SKM-1 (cell line): Measurements from ENCODE around the gene SKOR1.

ENCODE experiments used
- DNase-seq: peaks from one replicate; lab custom pipeline; 2025; ENCODE audit not compliant: unreplicated experiment; lab: John Stamatoyannopoulos, UW

Gene SKOR1

DNA sequence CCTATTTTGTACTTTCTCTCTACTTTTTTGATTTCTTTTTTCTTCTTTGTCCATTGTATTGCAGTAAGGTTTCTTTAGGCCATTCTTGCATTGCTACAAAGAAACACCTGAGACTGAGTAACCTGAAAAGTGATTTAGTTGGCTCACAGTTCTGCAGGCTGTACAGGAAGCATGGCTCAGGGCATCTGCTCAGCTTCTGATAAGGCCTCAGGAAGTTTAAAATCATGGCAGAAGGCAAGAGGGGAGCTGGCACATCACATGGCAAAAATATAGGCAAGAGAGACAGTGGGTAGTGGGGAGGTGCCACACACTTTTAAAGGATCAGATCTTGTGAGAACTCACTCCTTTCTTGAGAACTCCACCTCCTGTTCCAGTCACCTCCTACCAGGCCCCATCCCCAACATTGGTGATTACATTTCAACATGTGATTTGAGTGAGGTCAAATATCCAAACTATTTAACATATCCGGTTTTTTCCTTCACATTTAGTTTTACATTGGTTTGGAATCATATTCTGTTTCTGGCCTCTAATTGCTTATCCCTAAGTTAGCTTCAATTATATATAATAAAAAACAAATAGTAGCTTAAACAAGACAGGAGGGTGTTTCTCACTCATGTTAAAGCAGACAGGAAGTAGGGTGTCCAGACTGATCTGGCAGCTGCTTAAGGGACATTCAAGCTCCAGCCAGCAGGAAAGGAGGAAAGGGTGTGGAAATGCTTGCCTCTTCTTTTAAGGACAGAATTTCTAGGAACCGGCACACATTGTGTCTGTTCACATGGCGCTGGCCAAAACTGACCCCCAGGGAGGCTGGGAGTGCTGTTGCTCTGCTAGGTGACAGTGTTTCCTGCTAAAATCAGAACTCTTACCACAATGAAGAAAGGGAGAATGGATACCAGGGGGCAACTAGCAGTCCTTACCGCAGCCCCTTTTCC, 28.8 kb upstream of the SKOR1 start:
- DNase-seq: no peak

GRCh38 chr15:67799801-67800205, 25.5 kb upstream of the SKOR1 start:
- DNase-seq: no peak

DNA sequence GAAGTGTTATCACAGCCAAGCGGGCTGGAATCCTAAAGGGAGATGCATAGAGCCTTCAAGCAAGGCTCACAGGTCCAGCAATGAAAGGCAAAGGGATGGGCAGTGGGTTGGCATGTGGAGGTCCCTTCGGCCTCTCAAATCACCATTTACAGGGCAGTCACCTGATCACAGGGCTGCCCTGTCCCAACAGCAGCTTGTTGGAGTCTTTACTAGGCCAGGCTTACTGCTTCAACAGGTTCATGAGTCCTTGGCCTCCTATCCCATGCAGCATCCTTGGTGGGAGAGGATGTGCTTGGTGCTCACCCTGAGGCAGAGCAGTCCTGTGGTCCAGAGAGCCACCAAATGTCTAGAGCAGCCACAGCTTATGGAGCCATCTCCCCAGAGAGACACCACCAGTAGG, 24.2 kb upstream of the SKOR1 start:
- DNase-seq: no peak

DNA sequence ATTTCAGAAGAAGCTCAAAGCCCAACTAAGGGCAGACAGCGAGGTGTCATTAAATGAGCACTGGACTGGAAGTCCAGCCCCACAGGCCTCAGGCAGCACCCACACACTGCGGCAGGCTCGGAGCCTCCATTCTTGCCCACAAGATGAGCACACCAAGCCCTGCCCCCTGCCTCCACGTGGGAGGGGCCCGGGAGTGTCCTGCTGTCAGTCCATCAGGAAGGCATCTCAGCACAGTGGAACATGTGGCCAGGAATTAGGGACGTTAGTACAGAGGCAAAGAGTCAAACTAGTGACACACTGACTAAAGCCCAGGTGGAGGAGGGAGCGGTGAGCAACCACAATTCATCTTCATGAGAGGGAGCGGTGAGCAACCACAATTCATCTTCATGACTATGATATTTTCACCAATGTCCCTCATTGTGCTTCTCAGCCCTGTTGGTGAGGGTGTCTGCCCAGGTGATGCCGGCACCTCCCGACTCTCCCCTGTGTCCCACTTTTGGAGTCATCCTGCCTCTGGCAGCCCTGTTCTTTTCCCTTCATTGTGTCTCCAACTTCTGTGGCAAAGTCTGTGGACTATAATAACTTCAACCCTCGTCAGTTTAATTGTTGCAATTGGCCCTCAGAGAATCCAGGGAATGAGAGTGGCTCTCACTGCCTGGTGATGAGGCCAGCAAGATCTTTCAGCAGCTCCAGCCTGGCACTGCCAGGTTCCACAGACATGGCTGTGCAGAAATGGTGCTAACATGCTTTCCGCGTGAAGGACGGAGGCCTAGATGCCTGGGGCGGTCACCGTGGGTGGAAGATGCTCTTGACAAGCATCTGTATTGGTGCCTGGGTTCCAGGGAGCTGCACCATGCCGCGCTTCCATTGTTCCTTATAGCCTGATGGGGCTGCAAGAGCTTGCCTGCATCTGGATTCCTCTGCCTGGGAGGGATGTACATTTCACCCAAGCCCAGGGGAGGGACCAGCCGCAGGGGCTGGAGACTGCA, 23.1 kb upstream of the SKOR1 start:
- DNase-seq: no peak

DNA sequence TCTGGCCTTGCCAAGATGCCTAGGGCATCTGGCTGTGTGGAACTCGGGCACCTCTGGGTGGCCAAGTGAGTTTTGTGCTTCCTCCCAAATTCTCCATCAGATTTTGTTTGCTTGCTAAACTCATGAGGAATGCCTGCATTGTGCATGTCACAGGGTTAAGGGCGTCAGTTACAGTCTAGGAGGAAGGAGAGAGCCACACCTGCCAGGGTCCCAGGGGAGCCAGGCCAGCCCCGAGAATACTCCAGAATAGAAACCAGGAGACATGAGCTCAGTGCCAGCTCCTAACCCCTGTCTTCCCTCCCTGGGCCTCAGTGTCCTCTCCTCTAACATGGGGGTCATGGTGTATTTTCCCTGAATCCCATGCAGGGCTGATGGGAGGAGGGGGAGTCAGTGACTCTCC, 22.0 kb upstream of the SKOR1 start:
- DNase-seq: no peak

GRCh38 chr15:67803996-67804843, 21.1 kb upstream of the SKOR1 start:
- DNase-seq: no peak

DNA sequence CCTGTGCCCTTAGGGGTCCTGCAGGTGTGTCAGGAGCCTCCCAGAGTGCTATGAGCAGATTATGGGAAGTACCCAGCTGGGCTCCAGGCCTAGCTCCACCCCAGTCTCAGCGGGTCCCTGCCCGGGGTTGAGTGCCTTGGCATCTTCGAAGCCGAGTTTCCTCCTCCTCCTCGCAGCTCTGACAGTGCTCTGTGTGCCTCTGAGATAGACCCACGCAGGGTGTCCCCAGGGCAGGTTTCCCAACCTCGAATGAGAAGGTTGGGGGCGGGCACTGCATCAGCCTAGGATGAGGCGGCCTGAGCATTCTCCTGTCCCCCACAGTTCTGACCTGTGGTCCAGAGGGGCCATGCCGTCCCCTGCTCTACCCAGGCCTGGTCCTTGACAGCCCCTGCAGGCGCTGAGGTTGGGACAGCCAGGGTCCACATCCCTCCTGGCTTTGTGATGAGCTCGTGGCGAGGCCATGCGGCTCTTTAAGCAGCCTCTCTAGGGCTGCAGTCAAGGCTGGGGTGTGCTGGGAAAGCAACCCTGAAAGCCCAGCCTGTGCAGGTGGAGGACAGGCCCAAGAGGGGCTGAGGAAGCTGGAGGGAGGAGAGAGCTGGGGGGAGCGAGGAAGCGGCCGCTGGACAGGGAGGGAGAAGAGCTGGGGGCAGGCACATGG, 20.2 kb upstream of the SKOR1 start:
- no peak for DNase-seq

- no peak for DNase-seq
Measured at GRCh38 chr15:67805666-67806516, 19.4 kb upstream of the SKOR1 start.

DNA sequence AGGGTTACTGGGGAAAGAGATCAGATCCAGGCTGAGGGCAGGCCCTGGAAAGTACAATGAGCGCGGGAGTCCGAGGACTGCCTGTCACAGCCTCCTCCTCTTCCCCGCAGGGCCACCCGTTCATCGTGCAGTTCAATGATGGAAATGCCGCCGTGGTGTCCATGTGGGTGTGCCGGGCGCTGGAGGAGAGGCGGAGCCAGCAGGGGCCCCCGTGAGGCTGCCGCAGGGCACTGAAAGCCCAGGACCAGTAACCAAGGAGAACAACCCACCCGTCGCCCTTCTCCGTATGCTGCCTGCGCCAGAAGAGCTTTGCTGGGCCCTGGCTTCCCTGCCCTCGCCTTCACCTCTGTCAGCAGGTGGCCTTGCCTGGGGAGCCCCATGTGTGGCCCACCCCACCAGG, 18.8 kb upstream of the SKOR1 start:
- no peak for DNase-seq

DNA sequence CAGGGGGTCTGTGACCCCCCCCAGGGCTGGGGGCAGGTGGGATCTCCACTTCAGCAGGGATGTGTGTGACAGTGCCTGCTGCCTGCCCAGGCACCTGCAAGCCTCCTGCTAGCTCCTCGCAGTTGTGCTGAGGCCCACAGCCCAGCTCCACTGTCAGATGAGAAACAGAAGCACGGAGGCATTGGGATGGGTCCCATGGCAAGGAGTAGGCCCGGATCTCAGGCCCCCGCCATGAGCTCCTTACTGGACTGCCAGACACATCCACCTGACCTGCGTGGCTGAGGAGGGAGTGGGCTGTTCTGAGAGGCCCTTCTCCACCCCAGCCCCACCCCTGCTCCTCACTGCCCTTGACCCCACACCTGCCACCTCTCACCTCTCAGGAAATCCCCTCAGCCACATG, 18.2 kb upstream of the SKOR1 start:
- no peak for DNase-seq

DNA sequence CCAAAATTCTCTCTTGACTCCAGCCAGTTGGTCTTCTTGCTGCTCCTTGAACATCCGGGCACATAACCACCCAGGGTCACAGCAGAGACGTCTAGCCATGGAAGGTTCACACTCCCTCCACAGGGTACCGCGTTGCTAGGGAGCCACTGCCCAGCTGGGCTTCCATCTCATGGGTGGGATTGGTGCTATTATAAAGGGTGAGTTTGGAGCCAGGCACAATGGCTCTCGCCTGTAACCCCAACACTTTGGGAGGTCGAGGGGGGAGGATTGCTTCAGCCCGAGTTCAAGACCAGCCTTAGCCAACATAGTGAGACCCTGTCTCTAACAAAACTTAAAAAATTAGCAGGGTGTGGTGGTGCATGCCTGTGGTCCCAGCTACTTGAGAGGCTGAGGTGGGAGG, 17.5 kb upstream of the SKOR1 start:
- DNase-seq: no peak

- no peak for DNase-seq
Measured at GRCh38 chr15:67808821-67809220, 16.5 kb upstream of the SKOR1 start.

- no peak for DNase-seq
Measured at GRCh38 chr15:67809441-67809840, 15.9 kb upstream of the SKOR1 start.

DNA sequence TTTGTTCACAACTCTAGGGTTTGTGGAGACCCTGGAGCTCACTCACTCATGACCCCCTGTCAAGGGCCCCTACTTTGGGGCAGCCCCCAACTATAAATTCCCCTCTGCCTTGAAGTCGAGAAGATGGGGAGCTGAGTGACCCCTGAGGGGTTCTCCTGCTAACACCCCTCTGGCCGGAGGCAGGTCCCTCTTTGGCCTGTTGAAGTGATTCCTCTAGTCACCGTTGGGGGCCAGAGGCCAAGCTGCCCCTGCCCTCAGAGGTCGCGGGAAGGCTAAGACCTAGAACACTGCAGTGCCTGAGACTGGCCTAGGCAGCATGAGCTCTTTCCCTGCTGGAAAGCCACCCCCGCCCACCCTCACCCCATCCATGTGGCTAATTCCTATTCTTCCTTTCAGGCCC, 15.4 kb upstream of the SKOR1 start:
- no peak for DNase-seq

DNA sequence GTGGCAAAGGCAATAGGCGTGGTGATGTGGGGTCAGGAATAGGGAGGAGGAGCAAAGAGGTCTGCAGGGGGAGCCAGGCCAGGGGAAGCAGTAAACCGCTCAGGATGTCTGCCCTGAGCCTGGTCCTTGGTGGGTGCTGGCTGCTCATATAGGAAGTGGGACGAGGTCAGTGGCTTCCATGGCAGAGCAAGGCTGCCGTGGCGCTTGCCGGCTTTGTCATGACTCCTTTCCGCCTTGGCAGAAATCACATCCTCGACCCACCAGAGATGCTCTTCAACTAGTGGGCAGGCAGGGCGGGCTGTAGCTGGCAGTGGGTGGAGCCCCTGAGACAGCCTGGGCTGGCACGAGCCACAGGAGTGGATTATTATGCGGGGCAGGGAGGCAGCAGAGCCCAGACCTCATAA, 13.1 kb upstream of the SKOR1 start:
- DNase-seq: no peak

DNA sequence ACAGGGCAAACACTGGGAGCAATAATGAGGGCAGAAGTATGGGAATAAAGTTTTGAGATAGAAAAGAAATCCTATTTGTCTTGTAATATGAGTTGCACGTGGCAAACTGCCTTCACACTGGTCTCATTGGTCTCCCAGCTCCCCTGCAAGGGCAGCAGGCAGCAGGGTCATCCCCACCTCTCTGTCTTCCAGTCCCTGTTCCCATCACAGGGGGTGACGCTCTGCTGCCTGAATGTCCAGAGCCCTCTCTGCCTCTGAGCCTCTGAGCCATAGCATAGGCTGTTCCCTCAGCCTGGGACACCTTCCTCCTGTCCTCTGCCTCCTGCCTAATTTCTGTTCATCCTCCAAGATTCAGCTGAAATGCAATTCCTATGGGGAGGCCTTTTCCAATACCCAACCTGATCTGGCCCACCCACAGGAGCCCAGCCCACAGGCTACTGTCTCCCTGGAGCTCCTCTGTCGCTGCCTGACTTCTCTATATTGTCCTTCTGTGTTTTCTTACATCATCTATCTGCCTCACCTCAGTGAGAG, 12.1 kb upstream of the SKOR1 start:
- DNase-seq: no peak

- DNase-seq: no peak
Measured at GRCh38 chr15:67815036-67815592, 10.2 kb upstream of the SKOR1 start.

DNA sequence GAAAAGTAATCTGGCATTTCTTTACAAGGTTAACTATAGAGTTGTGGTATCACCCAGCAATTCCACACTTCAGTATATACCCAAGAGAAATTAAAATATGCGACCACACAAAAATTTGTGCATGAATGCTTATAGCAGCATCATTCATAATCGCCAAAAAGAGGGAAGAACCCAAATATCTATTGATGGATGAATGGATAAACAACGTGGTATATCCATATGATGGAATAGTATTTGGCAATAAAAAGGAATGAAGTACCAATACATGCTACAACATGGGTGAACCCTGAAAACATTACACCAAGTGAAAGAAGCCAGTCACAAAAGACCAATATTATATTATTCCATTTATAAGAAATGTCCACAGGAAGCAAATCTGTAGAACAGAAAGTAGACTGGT, 8.6 kb upstream of the SKOR1 start:
- DNase-seq: no peak

DNA sequence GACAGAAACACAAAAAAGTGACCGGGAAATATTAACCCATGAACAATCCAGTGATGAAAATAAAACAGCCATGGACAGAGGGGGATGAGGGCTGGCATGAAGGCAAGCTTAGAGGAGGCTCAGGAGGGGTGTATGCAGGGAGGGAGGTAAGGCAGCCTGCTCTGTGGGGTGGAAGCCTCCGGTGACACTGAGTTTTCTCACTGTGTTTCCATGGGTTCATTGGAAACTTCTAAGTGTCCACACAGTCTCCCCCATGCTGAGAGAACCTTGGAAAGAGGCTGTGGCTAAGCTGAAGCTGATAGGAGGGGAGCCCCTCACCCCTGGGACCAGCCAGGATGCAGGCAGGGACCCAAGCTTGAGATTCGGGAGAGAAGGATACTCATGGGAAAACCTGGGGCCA, 6.8 kb upstream of the SKOR1 start:
- DNase-seq: no peak
